Measurements from ENCODE around the gene KIAA2012.

Gene KIAA2012

DNA sequence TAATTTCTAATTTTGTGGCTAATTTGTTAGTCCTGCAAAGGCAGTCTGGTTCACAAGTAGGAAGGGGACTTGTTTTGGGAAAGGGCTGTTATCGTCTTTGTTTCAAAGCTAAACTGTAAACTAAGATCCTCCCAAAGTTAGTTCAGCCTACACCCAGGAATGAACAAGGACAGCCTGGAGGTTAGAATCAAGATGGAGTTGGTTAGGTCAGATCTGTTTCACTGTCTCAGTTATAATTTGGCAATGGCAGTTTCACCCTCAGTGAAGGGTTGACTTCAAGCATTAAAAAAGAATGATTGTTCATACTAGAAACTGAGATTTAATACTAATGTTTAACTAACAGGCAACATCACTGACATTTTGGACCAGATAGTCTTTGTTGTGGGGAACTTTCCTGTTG lies 69.5 kb downstream of the KIAA2012 start:
- no peak for DNase-seq (ENCODE audit: low read depth)
- H3K4me3 ChIP-seq (ENCODE audit: low read length): no peak overlapping the region
- TF ChIP-seq, protein P1, sequence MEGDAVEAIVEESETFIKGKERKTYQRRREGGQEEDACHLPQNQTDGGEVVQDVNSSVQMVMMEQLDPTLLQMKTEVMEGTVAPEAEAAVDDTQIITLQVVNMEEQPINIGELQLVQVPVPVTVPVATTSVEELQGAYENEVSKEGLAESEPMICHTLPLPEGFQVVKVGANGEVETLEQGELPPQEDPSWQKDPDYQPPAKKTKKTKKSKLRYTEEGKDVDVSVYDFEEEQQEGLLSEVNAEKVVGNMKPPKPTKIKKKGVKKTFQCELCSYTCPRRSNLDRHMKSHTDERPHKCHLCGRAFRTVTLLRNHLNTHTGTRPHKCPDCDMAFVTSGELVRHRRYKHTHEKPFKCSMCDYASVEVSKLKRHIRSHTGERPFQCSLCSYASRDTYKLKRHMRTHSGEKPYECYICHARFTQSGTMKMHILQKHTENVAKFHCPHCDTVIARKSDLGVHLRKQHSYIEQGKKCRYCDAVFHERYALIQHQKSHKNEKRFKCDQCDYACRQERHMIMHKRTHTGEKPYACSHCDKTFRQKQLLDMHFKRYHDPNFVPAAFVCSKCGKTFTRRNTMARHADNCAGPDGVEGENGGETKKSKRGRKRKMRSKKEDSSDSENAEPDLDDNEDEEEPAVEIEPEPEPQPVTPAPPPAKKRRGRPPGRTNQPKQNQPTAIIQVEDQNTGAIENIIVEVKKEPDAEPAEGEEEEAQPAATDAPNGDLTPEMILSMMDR (conservative IDR thresholded peaks at IDR 0.05; ENCODE audit: low read length): no peak

DNA sequence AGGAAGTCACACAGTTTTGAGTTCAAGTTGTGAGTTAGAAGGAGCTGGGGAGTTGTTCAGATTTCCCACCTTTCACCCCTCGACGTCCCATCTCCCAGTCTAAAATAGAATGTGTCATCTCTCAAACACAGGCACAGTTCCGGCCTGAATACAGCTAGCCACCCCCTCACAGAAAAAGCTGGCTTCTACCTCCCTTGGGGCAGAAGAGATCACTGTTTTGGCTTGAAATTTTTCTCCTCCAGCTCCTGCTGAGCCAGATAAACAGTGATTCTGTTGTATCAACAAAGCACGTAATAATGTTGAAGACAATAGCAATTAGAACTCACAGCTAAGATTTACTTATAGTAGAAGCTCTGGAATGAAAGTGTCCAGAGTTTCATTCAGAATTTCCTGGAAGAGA lies 74.7 kb downstream of the KIAA2012 start:
- peak; percentile 41 for DNase-seq (ENCODE audit: low read depth)
- no peak overlapping the region for H3K4me3 ChIP-seq (ENCODE audit: low read length)
- TF ChIP-seq, protein P1 (conservative IDR thresholded peaks at IDR 0.05; ENCODE audit: low read length): no peak

DNA sequence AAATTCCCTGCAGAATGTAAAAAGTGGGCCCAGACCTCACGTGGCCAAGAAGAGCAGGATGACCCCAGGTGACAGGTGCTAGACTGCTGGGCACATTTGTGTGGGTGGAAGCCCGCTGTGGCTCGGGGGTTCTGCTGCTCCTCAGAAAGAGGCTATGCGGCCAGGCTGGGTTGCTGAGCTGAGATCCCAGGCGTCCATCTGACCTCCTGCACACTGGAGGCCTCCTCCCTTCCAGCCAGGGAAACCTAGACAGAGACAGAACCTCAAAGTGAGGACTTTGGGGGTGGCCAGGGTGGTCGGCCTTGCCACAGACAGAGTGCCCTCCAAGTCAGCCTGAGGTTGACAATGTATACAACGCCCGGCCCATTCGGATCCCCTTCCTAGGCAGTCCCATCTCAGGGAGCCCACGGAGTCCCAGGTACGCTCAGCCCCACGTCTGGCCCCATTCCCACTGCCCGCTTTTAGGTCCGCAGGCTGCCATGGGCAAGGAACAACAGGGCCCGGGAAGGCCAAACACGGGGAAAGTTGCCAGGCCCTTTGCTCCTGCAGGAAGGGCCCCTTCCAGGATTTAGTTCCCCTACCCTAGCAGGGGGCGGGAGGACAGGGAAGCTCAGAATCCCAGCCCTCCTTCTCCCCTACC lies 75.6 kb downstream of the KIAA2012 start:
- H3K4me3 ChIP-seq (ENCODE audit: low read length): no peak overlapping the region
- no peak for DNase-seq (ENCODE audit: low read depth)
- TF ChIP-seq, protein P1 (conservative IDR thresholded peaks at IDR 0.05; ENCODE audit: low read length): no peak

DNA sequence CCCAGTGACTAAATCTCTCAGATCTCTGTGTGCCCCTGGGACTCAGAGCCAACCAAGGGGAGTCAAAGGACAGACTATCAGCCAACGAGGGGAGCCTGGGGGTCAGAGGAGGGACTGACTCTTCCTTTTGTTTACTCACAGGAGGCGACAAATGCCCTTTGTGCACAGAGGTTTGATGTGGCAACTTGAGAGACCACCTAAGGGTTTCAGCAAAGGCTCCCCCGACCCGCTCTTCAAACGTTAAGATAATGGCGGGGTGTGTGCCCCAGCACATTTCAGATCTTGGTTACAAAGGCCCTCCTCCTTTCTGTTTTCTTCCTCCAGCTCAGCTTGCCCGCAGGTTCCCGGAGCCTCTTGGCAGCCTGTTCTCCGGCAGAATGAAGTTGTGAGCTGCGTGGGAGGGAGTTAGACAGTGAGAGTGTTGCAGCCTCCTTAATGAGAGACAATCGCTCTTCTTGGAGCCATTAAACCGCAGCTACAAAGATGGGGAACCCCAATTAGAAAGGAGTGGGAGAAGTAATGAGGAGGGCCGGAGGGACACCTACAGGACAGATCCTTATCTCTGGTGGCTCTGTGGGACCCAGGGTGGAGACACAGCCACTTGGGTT lies 76.2 kb downstream of the KIAA2012 start:
- TF ChIP-seq, protein P1 (conservative IDR thresholded peaks at IDR 0.05; ENCODE audit: low read length): no peak
- H3K4me3 ChIP-seq (ENCODE audit: low read length): no peak overlapping the region
- peak; percentile 75 for DNase-seq (ENCODE audit: low read depth)

DNA sequence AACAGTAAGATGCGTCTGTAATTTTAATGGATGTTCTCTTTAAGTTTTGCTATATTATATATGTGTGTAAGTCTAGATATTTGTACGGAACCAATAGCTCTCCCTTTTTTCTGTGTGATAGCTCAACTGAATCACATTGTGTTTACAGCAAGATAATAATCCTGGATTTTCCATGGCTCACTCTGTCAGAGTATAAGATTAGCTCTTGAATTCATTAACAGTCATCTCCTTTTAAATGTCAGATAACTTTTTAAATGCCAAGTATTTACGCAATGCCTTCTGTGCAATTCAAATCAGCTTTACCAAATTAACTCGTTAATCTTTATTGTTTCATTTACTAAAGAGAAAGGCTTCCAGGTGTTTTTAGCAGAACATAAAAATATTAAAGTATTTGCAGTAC lies 76.9 kb downstream of the KIAA2012 start:
- TF ChIP-seq, protein P1 (conservative IDR thresholded peaks at IDR 0.05; ENCODE audit: low read length): no peak
- H3K4me3 ChIP-seq (ENCODE audit: low read length): no peak overlapping the region
- DNase-seq (ENCODE audit: low read depth): peak; percentile 37

DNA sequence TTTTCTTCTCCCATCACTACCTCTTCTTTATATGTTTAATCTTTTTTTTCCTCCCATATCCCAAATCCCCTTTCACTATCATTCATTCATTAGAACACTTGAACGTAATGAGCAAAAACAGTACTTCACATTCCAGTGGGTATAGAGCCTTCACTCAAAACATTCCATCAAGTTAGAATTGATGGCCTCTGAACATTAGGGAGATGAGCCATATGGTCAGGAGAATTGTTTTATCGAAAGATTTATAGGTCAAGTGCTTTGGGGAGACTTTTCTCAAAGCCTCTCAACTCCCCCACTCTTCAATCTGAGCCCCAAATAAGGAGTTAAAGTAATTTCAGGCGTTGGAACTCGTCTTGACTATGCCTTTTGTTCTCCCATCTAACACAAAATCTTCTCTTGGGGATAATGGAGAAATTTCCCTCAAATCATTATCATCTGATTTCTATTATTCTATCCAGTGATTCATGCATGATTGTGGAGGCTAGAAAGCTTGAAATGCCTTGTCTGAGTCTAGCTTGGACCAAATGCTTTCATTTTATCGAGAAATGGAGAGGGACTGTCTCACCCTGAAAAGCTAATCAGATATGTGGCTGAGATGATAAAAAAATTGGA lies 79.2 kb downstream of the KIAA2012 start:
- DNase-seq (ENCODE audit: low read depth): peak; percentile 77
- no peak overlapping the region for H3K4me3 ChIP-seq (ENCODE audit: low read length)
- TF ChIP-seq, protein P1 (conservative IDR thresholded peaks at IDR 0.05; ENCODE audit: low read length): no peak

DNA sequence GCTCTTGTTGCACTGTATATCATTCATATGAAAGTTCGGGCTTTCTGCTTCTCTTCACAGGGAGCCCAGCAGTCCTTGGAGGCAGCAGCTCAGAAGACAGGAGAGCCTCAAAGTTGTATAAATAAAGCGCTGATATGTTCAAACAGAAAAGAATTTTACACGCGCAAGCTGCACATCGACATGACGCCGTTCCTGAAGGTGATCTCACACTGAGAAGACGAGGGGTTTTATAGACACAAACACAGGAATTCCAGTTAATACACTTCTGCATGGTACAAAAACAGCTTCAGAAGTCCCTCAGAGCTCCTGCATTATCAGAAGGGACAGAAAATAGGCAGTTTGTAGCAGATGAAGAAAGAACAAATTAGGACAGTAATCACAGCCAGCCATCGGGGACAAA lies 81.6 kb downstream of the KIAA2012 start:
- TF ChIP-seq, protein P1 (conservative IDR thresholded peaks at IDR 0.05; ENCODE audit: low read length): no peak
- DNase-seq (ENCODE audit: low read depth): no peak
- H3K4me3 ChIP-seq (ENCODE audit: low read length): no peak overlapping the region
